PC-3 (cell line): ENCODE measurements around the gene HECW1. TPM values are rescaled to one million over a fixed set of nuclear protein-coding genes. Genes with fewer than 3 reads are reported as not detected.

Experiments
- ATAC-seq: fragments of 200-7000 bp; cut with Tn5 transposase; 2 replicates; pipeline ENCODE4 v1.9.1; 2020; ENCODE audit warnings: mild to moderate bottlenecking, moderate library complexity
- BruUV-seq: library from RNA; stranded (reverse); fragments of 400-500 nt; replicated peaks from 2 replicates; lab custom pipeline; 2021; lab: Mats Ljungman, UMichigan
- CTCF ChIA-PET: fragments of 300-600 bp; sonication (Branson Sonifier 250); formaldehyde crosslinking; loops from one replicate; lab custom pipeline; 2022; ENCODE audit warnings: antibody characterized with exemption; lab: Charles Lee
- POLR2A ChIA-PET: fragments of 300-600 bp; sonication (Branson Sonifier 250); formaldehyde crosslinking; loops from one replicate; lab custom pipeline; 2022; ENCODE audit warnings: antibody characterized with exemption; ENCODE audit not compliant: unreplicated experiment; lab: Charles Lee
- DNase-seq: peaks from one replicate; pipeline ENCODE4 v3.0.0-alpha.2; 2015
- H2AFZ ChIP-seq: fragments of 300-600 bp; sonication (generic); 2 replicates; pipeline ENCODE4 v1.6.0; 2016; ENCODE audit warnings: antibody characterized with exemption, low read length
- H3F3A ChIP-seq: fragments of 300-600 bp; sonication (generic); one replicate; pipeline ENCODE4 v1.6.0; 2017; ENCODE audit warnings: antibody characterized with exemption, low read length, control low read depth, mild to moderate bottlenecking; ENCODE audit not compliant: unreplicated experiment
- H3K27ac ChIP-seq: fragments of 300-600 bp; sonication (generic); 2 replicates; pipeline ENCODE4 v1.5.1; 2016; ENCODE audit warnings: mild to moderate bottlenecking, low read length
- H3K27me3 ChIP-seq: fragments of 300-600 bp; sonication (generic); 2 replicates; pipeline ENCODE4 v1.6.1; 2016; ENCODE audit warnings: low read length, mixed read lengths
- H3K36me3 ChIP-seq: fragments of 300-600 bp; sonication (generic); 2 replicates; pipeline ENCODE4 v1.6.1; 2016; ENCODE audit warnings: low read depth, mixed run types, low read length, mixed read lengths
- H3K4me1 ChIP-seq: fragments of 300-600 bp; sonication (generic); 2 replicates; pipeline ENCODE4 v1.5.1; 2016; ENCODE audit warnings: low read length; ENCODE audit not compliant: insufficient read depth
- H3K4me2 ChIP-seq: fragments of 300-600 bp; sonication (generic); 2 replicates; pipeline ENCODE4 v1.6.0; 2016; ENCODE audit warnings: low read length
- H3K4me3 ChIP-seq: fragments of 300-600 bp; sonication (generic); 2 replicates; pipeline ENCODE4 v1.5.1; 2016; ENCODE audit warnings: mild to moderate bottlenecking, low read length, mixed read lengths
- H3K79me2 ChIP-seq: fragments of 300-600 bp; sonication (generic); 2 replicates; pipeline ENCODE4 v1.6.1; 2017; ENCODE audit warnings: low read length, mixed read lengths
- H3K9ac ChIP-seq: fragments of 300-600 bp; sonication (generic); 2 replicates; pipeline ENCODE4 v1.6.0; 2016; ENCODE audit warnings: mild to moderate bottlenecking, low read length
- H3K9me2 ChIP-seq: fragments of 300-600 bp; sonication (generic); replicated peaks from 2 replicates; pipeline ENCODE4 v1.6.1; 2016; ENCODE audit warnings: mixed run types, low read length, mixed read lengths
- H3K9me3 ChIP-seq: fragments of 300-600 bp; sonication (generic); 2 replicates; pipeline ENCODE4 v1.6.1; 2016; ENCODE audit warnings: low read length, mixed read lengths
- H4K20me1 ChIP-seq: fragments of 300-600 bp; sonication (generic); 2 replicates; pipeline ENCODE4 v1.6.1; 2016; ENCODE audit warnings: low read length, mixed read lengths
- EZH2 ChIP-seq: fragments of 300-600 bp; sonication (generic); IDR thresholded peaks from one replicate; pipeline ENCODE4 v1.6.1; 2017; ENCODE audit warnings: antibody characterized with exemption, mild to moderate bottlenecking, low read length; ENCODE audit not compliant: unreplicated experiment
- EZH2phosphoT487 ChIP-seq: fragments of 300-600 bp; sonication (generic); IDR thresholded peaks from 2 replicates; pipeline ENCODE4 v1.6.1; 2018; ENCODE audit warnings: mild to moderate bottlenecking, antibody characterized with exemption, low read length, borderline replicate concordance
- intact Hi-C: fragments of 100-400 bp; cut with micrococcal nuclease; formaldehyde crosslinking; loops from 2 replicates; pipeline ENCODE4 v1.9.0; 2023
- total RNA-seq: library from RNA; depleted of rRNA; stranded (reverse); fragments of >200 nt; gene quantifications from 2 replicates; pipeline ENCODE4 v1.2.3, GENCODE V29; 2014
- TF ChIP-seq, protein P1 (sequence below): fragments of 300-600 bp; sonication (generic); conservative IDR thresholded peaks from 2 replicates; pipeline ENCODE4 v1.5.1; 2017; ENCODE audit warnings: antibody characterized with exemption, low read depth, mild to moderate bottlenecking, low read length

HECW1 gene
- total RNA-seq, 1 experiment from 2014 or later, result 3.0 TPM

DNA sequence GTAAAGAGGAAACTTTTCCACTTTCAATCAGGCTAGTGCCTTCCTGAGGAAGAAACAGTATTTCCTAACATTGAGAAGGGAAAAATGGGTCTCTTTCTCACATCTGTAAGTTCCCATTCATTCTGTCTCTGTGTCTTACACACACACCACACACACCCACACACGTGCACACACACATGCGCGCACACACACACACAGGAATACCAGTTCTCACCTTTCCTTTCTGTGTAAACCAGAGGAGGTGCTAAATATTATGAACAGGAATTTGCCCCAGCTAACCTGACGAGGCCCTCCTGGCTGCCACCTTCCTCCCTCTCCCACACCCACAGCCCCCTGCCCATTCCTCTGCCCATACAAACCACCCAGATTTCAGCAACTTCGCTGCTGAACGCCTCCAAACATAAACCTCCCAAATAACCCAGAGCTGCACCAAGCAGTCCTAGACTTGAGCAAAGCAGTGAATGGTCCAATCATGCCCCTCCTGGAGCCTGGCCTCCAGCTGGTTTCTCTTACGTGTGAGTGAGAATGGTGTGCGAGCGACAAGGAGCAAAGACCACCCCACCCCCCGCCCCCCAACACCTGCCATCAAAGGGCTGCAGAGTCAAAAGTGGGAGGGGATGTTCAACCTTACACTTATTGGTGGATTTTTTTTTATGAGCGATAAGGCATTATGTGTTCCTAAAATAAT lies 190.5 kb downstream of the HECW1 start:
- no peaks in the 10 kb centered on the region for H3K9me3 ChIP-seq
- H3K27ac ChIP-seq, result no peak overlapping the region
- H3K79me2 ChIP-seq, result no peaks in the 10 kb centered on the region
- DNase-seq (no peak), ATAC-seq (no peak)
- H3K36me3 ChIP-seq, result no peaks in the 10 kb centered on the region
- H3K4me1 ChIP-seq, result peaks cover 9% of the 10 kb centered on the region
- no peaks in the 10 kb centered on the region for H3K9me2 ChIP-seq
- H3F3A ChIP-seq, result no peaks in the 10 kb centered on the region
- H3K27me3 ChIP-seq, result no peaks in the 10 kb centered on the region
- no peak overlapping the region for H3K9ac ChIP-seq
- no peak overlapping the region for H3K4me3 ChIP-seq
- peak overlapping the region; percentile 62; the same call in 1 of the 2 replicates for H3K4me2 ChIP-seq
- no peak for TF ChIP-seq EZH2phosphoT487
- TF ChIP-seq, protein P1, sequence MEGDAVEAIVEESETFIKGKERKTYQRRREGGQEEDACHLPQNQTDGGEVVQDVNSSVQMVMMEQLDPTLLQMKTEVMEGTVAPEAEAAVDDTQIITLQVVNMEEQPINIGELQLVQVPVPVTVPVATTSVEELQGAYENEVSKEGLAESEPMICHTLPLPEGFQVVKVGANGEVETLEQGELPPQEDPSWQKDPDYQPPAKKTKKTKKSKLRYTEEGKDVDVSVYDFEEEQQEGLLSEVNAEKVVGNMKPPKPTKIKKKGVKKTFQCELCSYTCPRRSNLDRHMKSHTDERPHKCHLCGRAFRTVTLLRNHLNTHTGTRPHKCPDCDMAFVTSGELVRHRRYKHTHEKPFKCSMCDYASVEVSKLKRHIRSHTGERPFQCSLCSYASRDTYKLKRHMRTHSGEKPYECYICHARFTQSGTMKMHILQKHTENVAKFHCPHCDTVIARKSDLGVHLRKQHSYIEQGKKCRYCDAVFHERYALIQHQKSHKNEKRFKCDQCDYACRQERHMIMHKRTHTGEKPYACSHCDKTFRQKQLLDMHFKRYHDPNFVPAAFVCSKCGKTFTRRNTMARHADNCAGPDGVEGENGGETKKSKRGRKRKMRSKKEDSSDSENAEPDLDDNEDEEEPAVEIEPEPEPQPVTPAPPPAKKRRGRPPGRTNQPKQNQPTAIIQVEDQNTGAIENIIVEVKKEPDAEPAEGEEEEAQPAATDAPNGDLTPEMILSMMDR, result no peak
- no peak for TF ChIP-seq EZH2
- POLR2A ChIA-PET, result no interaction called here
- no peaks in the 10 kb centered on the region for H4K20me1 ChIP-seq
- CTCF ChIA-PET, result no interaction called here
- no peak overlapping the region for H2AFZ ChIP-seq
- intact Hi-C loops, result no loop called here
- BruUV-seq, result no TSS peak

DNA sequence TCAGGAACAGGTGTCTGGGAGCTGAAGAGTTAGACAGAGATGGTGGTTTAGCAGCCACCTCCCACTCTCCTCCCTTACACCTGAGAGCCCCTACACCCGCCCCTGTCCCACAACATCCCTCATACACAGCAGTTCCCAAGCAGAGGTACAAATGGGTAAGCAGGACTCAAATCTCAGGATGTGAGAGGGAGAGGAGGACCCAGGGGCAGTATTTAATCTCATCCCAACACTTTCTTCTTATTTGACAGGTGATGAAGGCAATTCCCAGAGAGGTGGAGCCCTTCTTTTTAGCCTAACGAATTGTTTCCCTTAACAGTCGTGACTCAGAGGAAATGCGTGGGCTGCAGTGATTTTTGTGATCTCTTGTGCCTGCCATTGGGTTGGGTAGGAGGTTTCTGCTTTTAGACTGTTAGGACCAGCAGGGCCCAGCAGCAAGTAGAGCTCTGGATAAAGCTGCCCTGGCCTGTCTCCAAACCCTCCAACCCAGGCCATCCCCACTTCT lies 191.3 kb downstream of the HECW1 start:
- CTCF ChIA-PET, result no interaction called here
- no peak for TF ChIP-seq EZH2phosphoT487
- TF ChIP-seq, protein P1, result no peak

DNA sequence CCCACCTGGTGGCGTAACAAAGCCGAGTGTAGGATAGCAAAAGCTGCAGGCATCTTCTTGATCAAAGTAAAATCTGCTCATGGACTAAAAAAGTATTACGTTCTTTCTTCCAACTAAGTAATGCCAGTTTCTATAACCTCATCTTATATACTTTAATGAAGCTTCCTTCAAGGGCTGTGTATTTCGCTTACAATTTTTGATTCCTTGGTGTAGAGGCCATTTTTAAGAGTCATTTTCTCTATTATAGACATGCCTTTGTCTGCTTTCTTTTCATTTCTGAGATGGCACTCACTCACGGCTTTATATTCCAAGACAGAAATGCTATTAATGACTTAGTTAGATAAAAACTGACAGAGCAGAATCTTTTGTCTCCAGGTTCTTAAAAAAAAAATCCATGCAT lies 194.0 kb downstream of the HECW1 start:
- Histone ChIP-seq H3F3A (no peaks in the 10 kb centered on the region), H4K20me1 (no peaks in the 10 kb centered on the region), H3K36me3 (no peaks in the 10 kb centered on the region), H3K9ac (no peak overlapping the region), H3K79me2 (no peaks in the 10 kb centered on the region), H3K4me3 (no peak overlapping the region), H3K9me2 (no peaks in the 10 kb centered on the region), H3K27ac (no peak overlapping the region), H3K27me3 (no peaks in the 10 kb centered on the region), H2AFZ (no peak overlapping the region), H3K4me2 (no peak overlapping the region), H3K9me3 (no peaks in the 10 kb centered on the region), H3K4me1 (peaks cover 9% of the 10 kb centered on the region)
- ATAC-seq (no peak), DNase-seq (no peak)
- BruUV-seq, result no TSS peak
- POLR2A ChIA-PET, result no interaction called here
- TF ChIP-seq, protein P1, result no peak
- no peak for TF ChIP-seq EZH2
- intact Hi-C loops, result no loop called here
- CTCF ChIA-PET, result no interaction called here

More for the DNA sequence above, 191.3 kb downstream of the HECW1 start:
- H4K20me1 ChIP-seq, result no peaks in the 10 kb centered on the region
- no TSS peak for BruUV-seq
- no peak overlapping the region for H3K9ac ChIP-seq
- no peaks in the 10 kb centered on the region for H3K9me3 ChIP-seq
- no peaks in the 10 kb centered on the region for H3K36me3 ChIP-seq
- H3K9me2 ChIP-seq, result no peaks in the 10 kb centered on the region
- peaks cover 9% of the 10 kb centered on the region for H3K4me1 ChIP-seq
- H3K27me3 ChIP-seq, result no peaks in the 10 kb centered on the region
- H3F3A ChIP-seq, result no peaks in the 10 kb centered on the region
- ATAC-seq (no peak), DNase-seq (no peak)
- no peak overlapping the region for H2AFZ ChIP-seq
- POLR2A ChIA-PET, result no interaction called here
- no peak overlapping the region for H3K4me2 ChIP-seq
- H3K27ac ChIP-seq, result no peak overlapping the region
- no peaks in the 10 kb centered on the region for H3K79me2 ChIP-seq
- intact Hi-C loops, result no loop called here
- no peak overlapping the region for H3K4me3 ChIP-seq
